Trophoblast cell (in vitro differentiated cells and primary cell): ENCODE measurements around the gene MAN2B1.
"Not testable (repeated sequence)": the region's sequence is repeated elsewhere in the genome, so short reads cannot be mapped to it uniquely, and the experiment has no call there.

Experiments used
- DNase-seq, 2 donors: peaks; one replicate each; pipeline ENCODE4 v3.0.0-alpha.2; 2016
- H2AFZ ChIP-seq: 2 replicates; pipeline ENCODE4 v1.6.1; 2013; ENCODE audit warnings: low read length, moderate library complexity, mild to moderate bottlenecking; ENCODE audit not compliant: insufficient read depth, poor library complexity
- H2AK5ac ChIP-seq: 2 replicates; pipeline ENCODE4 v1.6.1; 2013; ENCODE audit warnings: mild to moderate bottlenecking, low read length
- H2BK120ac ChIP-seq: 2 replicates; pipeline ENCODE4 v1.6.1; 2013; ENCODE audit warnings: low read length, mild to moderate bottlenecking, moderate library complexity; ENCODE audit not compliant: insufficient read depth, poor library complexity
- H2BK12ac ChIP-seq: 2 replicates; pipeline ENCODE4 v1.6.1; 2013; ENCODE audit warnings: mild to moderate bottlenecking, low read length, moderate library complexity
- H2BK5ac ChIP-seq: 2 replicates; pipeline ENCODE4 v1.6.1; 2013; ENCODE audit warnings: low read length, low read depth, moderate library complexity, mild to moderate bottlenecking; ENCODE audit not compliant: poor library complexity
- H3K14ac ChIP-seq: 2 replicates; pipeline ENCODE4 v1.6.1; 2013; ENCODE audit warnings: mild to moderate bottlenecking, low read length
- H3K18ac ChIP-seq: 2 replicates; pipeline ENCODE4 v1.6.1; 2013; ENCODE audit warnings: mild to moderate bottlenecking, low read length
- H3K23ac ChIP-seq: 2 replicates; pipeline ENCODE4 v1.6.1; 2013; ENCODE audit warnings: low read length
- H3K27ac ChIP-seq: 2 replicates; pipeline ENCODE4 v1.5.1; 2013; ENCODE audit warnings: low read depth, mild to moderate bottlenecking, inconsistent platforms, low read length, moderate library complexity
- H3K27me3 ChIP-seq: 2 replicates; pipeline ENCODE4 v1.6.1; 2013; ENCODE audit warnings: inconsistent platforms, mild to moderate bottlenecking, low read length, moderate library complexity; ENCODE audit not compliant: insufficient read depth
- H3K36me3 ChIP-seq, 2 experiments: 1 replicate in 1 of 2; 2 replicates in 1 of 2; pipeline ENCODE4 v1.6.1; 2013; ENCODE audit warnings: low read length in 2 of 2, mild to moderate bottlenecking in 2 of 2, moderate library complexity in 1 of 2; ENCODE audit not compliant: insufficient read depth in 2 of 2, control insufficient read depth in 1 of 2
- H3K4ac ChIP-seq: 2 replicates; pipeline ENCODE4 v1.6.1; 2013; ENCODE audit warnings: low read depth, mild to moderate bottlenecking, low read length, moderate library complexity
- H3K4me1 ChIP-seq, 2 experiments: 1 replicate in 1 of 2; 2 replicates in 1 of 2; pipeline ENCODE4 v1.6.1; 2013; ENCODE audit warnings: low read length in 2 of 2, mild to moderate bottlenecking in 2 of 2, moderate library complexity in 1 of 2; ENCODE audit not compliant: insufficient read depth in 2 of 2, control insufficient read depth in 1 of 2
- H3K4me2 ChIP-seq: 2 replicates; pipeline ENCODE4 v1.6.1; 2013; ENCODE audit warnings: inconsistent platforms, mild to moderate bottlenecking, low read length, moderate library complexity
- H3K4me3 ChIP-seq: 2 replicates; pipeline ENCODE4 v1.5.1; 2013; ENCODE audit warnings: mild to moderate bottlenecking, low read depth, low read length, inconsistent platforms
- H3K79me1 ChIP-seq: one replicate; pipeline ENCODE4 v1.6.1; 2013; ENCODE audit warnings: low read length
- H3K79me2 ChIP-seq: 2 replicates; pipeline ENCODE4 v1.6.1; 2013; ENCODE audit warnings: low read length, mild to moderate bottlenecking; ENCODE audit not compliant: control insufficient read depth, insufficient read depth, poor library complexity
- H3K9ac ChIP-seq: 2 replicates; pipeline ENCODE4 v1.6.1; 2013; ENCODE audit warnings: mild to moderate bottlenecking, low read length
- H3K9me3 ChIP-seq: 2 replicates; pipeline ENCODE4 v1.6.1; 2013; ENCODE audit warnings: low read depth, mild to moderate bottlenecking, control low read depth, inconsistent platforms, low read length; ENCODE audit not compliant: insufficient read depth
- H4K12ac ChIP-seq: 2 replicates; pipeline ENCODE4 v1.6.1; 2013; ENCODE audit warnings: low read depth, mild to moderate bottlenecking, low read length, moderate library complexity
- H4K8ac ChIP-seq: 2 replicates; pipeline ENCODE4 v1.6.1; 2013; ENCODE audit warnings: low read depth, mild to moderate bottlenecking, low read length, moderate library complexity
- H4K91ac ChIP-seq: one replicate; pipeline ENCODE4 v1.6.1; 2013; ENCODE audit warnings: low read depth, mild to moderate bottlenecking, low read length, moderate library complexity
- WGBS: extraction: QIAGEN DNeasy Blood & Tissue Kit; methylation state at CpG from one replicate; pipeline ENCODE4 v1.1.7; 2013; ENCODE audit warnings: missing lambda C conversion rate; ENCODE audit not compliant: insufficient read length, insufficient coverage; ENCODE audit errors: extremely low coverage; 5-methylcytosine and 5-hydroxymethylcytosine counted together

The MAN2B1 gene

GRCh38 chr19:12647047-12647446, 19.5 kb downstream of the MAN2B1 start:
- Histone ChIP-seq H3K4me1 (no peaks in the 10 kb centered on the region), H3K18ac (no peak overlapping the region), H3K4ac (no peak overlapping the region), H3K27ac (no peak overlapping the region), H4K12ac (no peak overlapping the region), H2AFZ (no peak overlapping the region), H3K23ac (no peak overlapping the region), H3K4me3 (no peak overlapping the region), H3K36me3 (peaks cover 9 to 11% of the 10 kb centered on the region in 2 experiments), H3K79me2 (no peaks in the 10 kb centered on the region), H2BK5ac (no peak overlapping the region), H4K91ac (no peak overlapping the region), H2BK12ac (no peak overlapping the region), H2BK120ac (no peak overlapping the region), H3K4me2 (no peak overlapping the region), H3K14ac (no peak overlapping the region), H3K79me1 (no peaks in the 10 kb centered on the region), H4K8ac (no peak overlapping the region), H3K27me3 (no peaks in the 10 kb centered on the region), H3K9me3 (peaks cover 4% of the 10 kb centered on the region), H3K9ac (no peak overlapping the region), H2AK5ac (no peak overlapping the region)
- DNase-seq = no peak
- no CpG with 5 or more reads among the region's 8 CpGs for WGBS

GRCh38 chr19:12646551-12646950, 20.0 kb downstream of the MAN2B1 start:
- H3K27me3 ChIP-seq = no peaks in the 10 kb centered on the region
- WGBS = no CpG with 5 or more reads among the region's 10 CpGs
- no peak overlapping the region for H4K12ac ChIP-seq
- no peak overlapping the region for H2BK5ac ChIP-seq
- no peak overlapping the region for H2AK5ac ChIP-seq
- no peak overlapping the region for H3K14ac ChIP-seq
- DNase-seq = no peak
- no peaks in the 10 kb centered on the region for H3K79me2 ChIP-seq
- no peak overlapping the region for H4K91ac ChIP-seq
- no peak overlapping the region for H3K18ac ChIP-seq
- no peak overlapping the region for H3K9ac ChIP-seq
- H3K36me3 ChIP-seq = peaks cover 5 to 9% of the 10 kb centered on the region in 2 experiments
- no peak overlapping the region for H3K4me3 ChIP-seq
- no peaks in the 10 kb centered on the region for H3K4me1 ChIP-seq
- H2AFZ ChIP-seq = no peak overlapping the region
- H2BK120ac ChIP-seq = no peak overlapping the region
- H3K23ac ChIP-seq = no peak overlapping the region
- no peak overlapping the region for H3K4ac ChIP-seq
- no peak overlapping the region for H3K4me2 ChIP-seq
- H3K9me3 ChIP-seq = peaks cover 4% of the 10 kb centered on the region
- H2BK12ac ChIP-seq = no peak overlapping the region
- H3K79me1 ChIP-seq = no peaks in the 10 kb centered on the region
- H3K27ac ChIP-seq = no peak overlapping the region
- H4K8ac ChIP-seq = no peak overlapping the region

GRCh38 chr19:12643716-12644115, 22.8 kb downstream of the MAN2B1 start:
- H3K79me1 ChIP-seq, H3K14ac ChIP-seq, H2BK120ac ChIP-seq, H4K91ac ChIP-seq, H3K23ac ChIP-seq, H3K79me2 ChIP-seq, H2BK12ac ChIP-seq, H3K36me3 ChIP-seq, H2AFZ ChIP-seq, H2AK5ac ChIP-seq, H3K4me2 ChIP-seq, H4K12ac ChIP-seq, H3K27me3 ChIP-seq, H3K18ac ChIP-seq, H3K4me3 ChIP-seq, H3K9me3 ChIP-seq, H3K4ac ChIP-seq, H4K8ac ChIP-seq, DNase-seq, H2BK5ac ChIP-seq, H3K9ac ChIP-seq, H3K27ac ChIP-seq, H3K4me1 ChIP-seq: not testable (repeated sequence)
- WGBS = no CpG with 5 or more reads among the region's 14 CpGs

- H3K27ac ChIP-seq = no peak overlapping the region
- H3K27me3 ChIP-seq = no peaks in the 10 kb centered on the region
- H4K8ac ChIP-seq = no peak overlapping the region
- no peak overlapping the region for H3K14ac ChIP-seq
- H4K91ac ChIP-seq = no peak overlapping the region
- no peak overlapping the region for H2AK5ac ChIP-seq
- H2BK120ac ChIP-seq = no peak overlapping the region
- H3K79me1 ChIP-seq = no peaks in the 10 kb centered on the region
- peaks cover 2 to 5% of the 10 kb centered on the region in 2 experiments for H3K4me1 ChIP-seq
- H3K36me3 ChIP-seq = peaks cover 0 to 2% of the 10 kb centered on the region in 2 experiments
- no peak overlapping the region for H3K4me2 ChIP-seq
- no peak overlapping the region for H4K12ac ChIP-seq
- no peak overlapping the region for H2AFZ ChIP-seq
- no peak overlapping the region for H2BK5ac ChIP-seq
- no peak overlapping the region for H3K4me3 ChIP-seq
- no peak overlapping the region for H2BK12ac ChIP-seq
- no peak overlapping the region for H3K23ac ChIP-seq
- H3K4ac ChIP-seq = no peak overlapping the region
- no CpG with 5 or more reads among the region's 26 CpGs for WGBS
- H3K9me3 ChIP-seq = peaks cover 4% of the 10 kb centered on the region
- H3K9ac ChIP-seq = no peak overlapping the region
- no peak for DNase-seq
- no peak overlapping the region for H3K18ac ChIP-seq
- no peaks in the 10 kb centered on the region for H3K79me2 ChIP-seq
These were observed 24.0 kb downstream of the MAN2B1 start for GRCh38 chr19:12642506-12642905.
